ENCODE measurements around the gene EML6.

Gene EML6

GRCh38 chr2:54708584-54709335, 14.7 kb upstream of the EML6 start:
- DNase-seq, result no peak

DNA sequence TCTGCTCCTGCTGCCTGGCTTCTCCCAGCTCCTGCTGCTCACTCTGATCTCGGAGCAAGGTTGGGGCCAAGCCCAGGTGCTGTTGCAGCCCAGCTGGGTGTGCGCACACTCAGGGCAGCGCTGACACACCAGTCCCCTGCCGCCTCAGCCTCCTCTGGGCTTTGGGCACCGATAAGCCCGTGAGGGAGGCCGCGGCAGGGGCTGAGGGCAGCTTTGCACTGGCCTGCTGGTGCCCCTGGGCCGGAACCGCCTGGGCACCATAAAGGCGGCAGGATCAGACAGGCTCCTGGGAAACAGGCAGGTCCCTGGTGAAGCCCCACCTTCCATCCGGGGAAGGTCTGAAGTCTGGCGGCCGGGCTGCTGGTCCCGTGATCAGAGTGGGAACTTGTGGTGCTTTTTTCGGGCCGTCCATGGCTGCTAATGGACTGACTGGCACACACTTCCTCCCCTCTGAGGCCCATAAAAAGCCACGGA, 14.1 kb upstream of the EML6 start:
- DNase-seq, result no peak

DNA sequence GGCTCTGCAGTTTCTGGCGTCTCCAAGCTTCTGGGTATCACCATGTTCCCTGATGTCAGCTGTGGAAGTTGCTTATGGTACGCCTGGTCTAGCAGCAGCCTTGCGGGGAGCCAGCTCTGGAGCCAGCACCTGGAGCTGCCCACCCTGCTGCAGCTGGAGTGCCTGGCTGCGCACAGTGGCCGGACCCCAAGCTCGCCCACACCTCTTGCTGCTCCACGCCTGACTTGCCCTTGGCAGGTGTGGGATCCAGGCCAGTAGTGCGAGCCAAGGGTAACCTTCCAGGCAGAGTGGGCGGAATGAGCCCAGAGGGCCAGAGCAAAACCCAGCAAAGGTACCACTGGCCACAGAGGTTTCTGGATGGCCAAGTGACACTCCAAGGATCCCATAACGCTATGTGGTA, 13.2 kb upstream of the EML6 start:
- no peak for DNase-seq

DNA sequence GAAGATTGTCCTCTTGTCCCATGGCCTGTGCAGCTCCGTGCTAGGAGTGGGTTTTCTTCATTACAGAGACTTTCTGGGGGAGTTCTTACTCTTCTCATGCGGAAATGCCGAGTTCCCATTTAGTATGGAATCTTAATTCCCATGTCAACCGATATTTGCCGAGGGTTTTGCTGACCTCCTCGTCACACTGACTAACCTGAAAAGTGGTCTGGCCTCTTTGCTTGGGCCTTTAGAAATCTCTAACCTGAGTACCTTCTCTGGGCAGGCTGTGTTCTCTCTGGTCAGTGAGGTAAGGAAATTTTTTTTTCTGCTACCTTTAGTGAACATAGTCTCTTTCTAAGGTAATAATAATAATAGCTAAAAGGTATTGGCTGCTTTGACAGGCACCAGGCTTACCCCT, 10.9 kb upstream of the EML6 start:
- DNase-seq, result no peak

GRCh38 chr2:54714996-54715395, 8.5 kb upstream of the EML6 start:
- no peak for DNase-seq

DNA sequence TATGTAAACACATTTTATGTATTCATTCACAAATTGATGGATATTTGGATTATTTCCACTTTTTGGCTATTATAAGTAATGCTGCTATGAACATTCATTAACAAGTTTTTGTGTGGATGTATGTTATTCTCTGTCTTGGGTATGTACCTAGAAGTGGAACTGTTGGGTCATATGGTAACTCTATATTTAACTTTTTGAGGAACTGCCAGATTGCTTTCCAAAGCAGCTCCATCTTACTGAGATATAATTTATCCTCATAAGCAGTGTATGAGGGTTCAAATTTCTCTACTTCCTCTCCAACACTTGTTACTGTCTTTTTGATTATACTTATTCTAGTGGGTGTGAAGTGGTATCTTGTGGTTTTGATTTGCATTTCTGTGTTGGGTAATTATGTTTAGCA, 7.1 kb upstream of the EML6 start:
- no peak for DNase-seq

- no peak for DNase-seq
Measured at GRCh38 chr2:54720563-54720962, 2.9 kb upstream of the EML6 start.

GRCh38 chr2:54722641-54723040, 821 bp upstream of the EML6 start:
- no peak for DNase-seq

- peak; percentile 56 for DNase-seq
Measured at GRCh38 chr2:54723996-54724559, 616 bp downstream of the EML6 start.

DNA sequence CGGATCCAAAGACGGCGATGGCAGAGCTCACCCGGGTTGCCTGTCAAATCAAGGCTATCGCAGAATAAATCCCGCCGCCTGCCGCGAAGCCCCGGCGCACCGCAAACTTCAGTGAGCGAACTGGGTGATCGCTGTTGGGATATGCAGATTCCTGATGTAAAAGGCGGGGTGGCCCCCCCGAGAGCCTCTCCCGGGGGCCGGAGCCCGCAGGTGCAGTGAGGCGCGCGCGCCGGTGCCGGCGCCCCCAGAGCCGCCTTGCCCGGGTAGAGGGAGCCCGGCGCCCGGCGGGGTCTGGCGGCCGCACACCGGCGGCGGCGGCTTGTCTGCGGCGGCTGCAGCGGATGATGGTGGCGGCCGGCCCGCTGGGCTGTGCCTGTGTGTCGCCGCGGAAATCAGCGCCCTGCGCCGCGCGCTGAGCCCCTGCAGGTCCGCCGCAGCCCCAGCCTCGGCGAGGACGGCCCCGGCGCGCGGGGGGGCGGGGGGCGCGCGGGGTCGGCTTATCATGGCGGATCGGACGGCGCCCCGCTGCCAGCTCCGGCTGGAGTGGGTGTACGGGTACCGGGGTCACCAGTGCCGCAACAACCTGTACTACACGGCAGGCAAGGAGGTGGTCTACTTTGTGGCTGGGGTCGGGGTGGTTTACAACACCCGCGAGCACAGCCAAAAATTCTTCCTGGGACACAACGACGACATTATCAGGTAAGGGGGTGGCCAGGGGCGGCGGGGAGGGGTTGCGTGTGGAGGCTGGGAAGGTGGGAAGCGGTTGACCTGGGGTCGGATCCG, 1.3 kb downstream of the EML6 start:
- peak; percentile 61 for DNase-seq

- peak; percentile 42 for DNase-seq
Measured at GRCh38 chr2:54725343-54726099, 2.1 kb downstream of the EML6 start.

GRCh38 chr2:54726431-54726830, 3.0 kb downstream of the EML6 start:
- DNase-seq, result no peak

DNA sequence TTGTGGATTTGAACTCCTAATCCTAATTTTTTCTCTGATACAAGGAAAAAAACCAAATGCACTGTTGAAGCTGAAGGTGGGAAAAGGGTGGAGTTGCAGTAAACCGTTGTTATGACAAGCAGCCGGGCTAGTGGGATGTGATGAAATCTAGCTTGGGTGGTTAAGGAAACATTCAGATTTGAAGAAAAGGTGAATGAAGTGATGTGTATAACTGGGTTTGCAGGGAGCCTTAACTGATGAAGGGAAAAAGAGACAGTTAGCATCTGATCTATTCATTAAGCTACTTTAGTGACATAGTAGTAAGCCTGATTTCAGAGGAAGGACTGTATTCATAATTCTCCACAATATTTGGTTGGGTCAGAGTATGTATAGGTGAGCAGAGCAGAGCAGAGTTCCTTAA, 3.5 kb downstream of the EML6 start:
- no peak for DNase-seq

- no peak for DNase-seq
Measured at GRCh38 chr2:54728669-54729120, 5.2 kb downstream of the EML6 start.

GRCh38 chr2:54735636-54736035, 12.2 kb downstream of the EML6 start:
- no peak for DNase-seq

- DNase-seq, result no peak
Measured at GRCh38 chr2:54738281-54738680, 14.8 kb downstream of the EML6 start.

DNA sequence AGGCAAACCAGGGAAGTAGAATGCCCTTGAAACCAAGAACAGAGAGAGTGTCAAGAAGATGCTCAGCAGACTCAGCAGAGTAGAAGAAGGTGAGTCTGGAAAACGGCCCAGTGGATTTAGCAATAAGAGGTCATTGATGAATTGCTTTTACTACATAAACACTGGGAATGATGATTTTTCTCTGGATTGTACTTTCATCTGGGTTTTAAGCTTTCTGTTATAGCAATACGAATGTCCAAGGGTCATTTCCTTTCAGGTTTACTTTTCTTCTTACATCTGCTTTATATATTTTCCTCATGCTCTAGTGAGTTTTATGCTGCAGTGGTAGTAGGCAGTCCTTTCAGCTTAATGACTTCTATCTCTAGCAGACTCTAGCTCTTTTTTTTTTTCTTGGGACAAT, 16.9 kb downstream of the EML6 start:
- DNase-seq, result peak; percentile 13

DNA sequence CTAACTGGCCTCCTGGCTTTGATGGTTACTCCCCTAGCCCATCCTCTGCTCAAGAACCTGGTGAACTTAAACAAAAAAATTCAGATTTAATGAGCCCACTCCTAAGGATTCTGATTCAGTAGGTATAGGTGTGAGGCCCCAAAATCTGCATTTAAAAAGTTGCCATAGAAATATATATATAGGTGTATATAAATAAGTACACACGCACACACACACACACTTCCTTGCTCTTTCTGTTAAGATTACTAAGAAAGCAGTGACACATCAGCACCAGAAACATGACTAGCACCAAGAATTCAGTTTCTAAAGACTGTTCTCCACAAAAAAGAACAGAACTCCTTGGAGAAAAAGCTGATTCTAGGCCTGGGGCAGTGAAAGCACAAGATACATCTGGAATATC, 17.8 kb downstream of the EML6 start:
- DNase-seq, result no peak

- no peak for DNase-seq
Measured at GRCh38 chr2:54750040-54750439, 26.6 kb downstream of the EML6 start.

GRCh38 chr2:54752439-54752838, 29.0 kb downstream of the EML6 start:
- no peak for DNase-seq

- DNase-seq, result peak; percentile 90
Measured at GRCh38 chr2:54755641-54756326, 32.3 kb downstream of the EML6 start.

GRCh38 chr2:54757500-54757899, 34.0 kb downstream of the EML6 start:
- DNase-seq, result no peak

- peak; percentile 20 for DNase-seq
Measured at GRCh38 chr2:54758951-54759350, 35.5 kb downstream of the EML6 start.

Measured in NCI-H2171 treated with DMSO at 0.1 percent for 48 hours (cell line).